T-cell (primary cell): ENCODE measurements around the gene JMJD8. TPM values are rescaled to one million over a fixed set of nuclear protein-coding genes. Genes with fewer than 3 reads are reported as not detected.

Experiments
- ATAC-seq, 4 experiments: fragments of 200-7000 bp in 3 of 4; fragments of 150-1000 bp in 1 of 4; cut with Tn5 transposase; replicated peaks in 1 of 4; 1 replicate in 3 of 4; 2 replicates in 1 of 4; pipeline ENCODE4 v1.10.0; 2021; ENCODE audit warnings: moderate library complexity in 3 of 4, mild to moderate bottlenecking in 2 of 4, moderate number of reproducible peaks in 1 of 4
- CTCF ChIA-PET, 2 donors: fragments of 300-600 bp; sonication (Branson Sonifier 250); formaldehyde crosslinking; loops; one replicate each; lab custom pipeline; 2022; ENCODE audit warnings: antibody characterized with exemption in 2 of 2; lab: Charles Lee
- POLR2A ChIA-PET, 2 donors: fragments of 300-600 bp; sonication (Branson Sonifier 250); formaldehyde crosslinking; loops; one replicate each; lab custom pipeline; 2022; ENCODE audit warnings: antibody characterized with exemption in 2 of 2; lab: Charles Lee
- DNase-seq, 35 experiments: peaks; one replicate each; pipeline versions ENCODE4 v3.0.0 to v3.0.0-alpha.2; 2013 to 2023
- H3K27ac ChIP-seq: one replicate; pipeline ENCODE4 v1.5.1; 2013; ENCODE audit warnings: low read length
- H3K27me3 ChIP-seq, 2 experiments: replicated peaks in 1 of 2; 1 replicate in 1 of 2; 2 replicates in 1 of 2; pipeline versions ENCODE4 v1.6.1 to v1.7.0; 2013; ENCODE audit warnings: low read length in 1 of 2, mixed read lengths in 1 of 2; ENCODE audit not compliant: control insufficient read depth in 2 of 2, insufficient read depth in 2 of 2; ENCODE audit errors: extremely low read depth in 1 of 2
- H3K36me3 ChIP-seq, 2 donors: 1 replicate in 1 of 2; 2 replicates in 1 of 2; pipeline versions ENCODE4 v1.6.1 to v1.7.0; 2013; ENCODE audit warnings: low read length in 1 of 2; ENCODE audit not compliant: control insufficient read depth in 2 of 2, insufficient read depth in 1 of 2; ENCODE audit errors: extremely low read depth in 1 of 2
- H3K4me1 ChIP-seq, 2 experiments: 1 replicate in 1 of 2; 2 replicates in 1 of 2; pipeline versions ENCODE4 v1.6.1 to v1.7.0; 2013; ENCODE audit warnings: low read length in 2 of 2, mixed read lengths in 1 of 2; ENCODE audit not compliant: insufficient read depth in 2 of 2, control insufficient read depth in 1 of 2; ENCODE audit errors: extremely low read depth in 1 of 2
- H3K4me3 ChIP-seq, 2 donors: 1 replicate in 1 of 2; 2 replicates in 1 of 2; pipeline versions ENCODE4 v1.5.1 to v1.7.0; 2013; ENCODE audit warnings: mild to moderate bottlenecking in 2 of 2, low read length in 1 of 2, moderate library complexity in 1 of 2; ENCODE audit not compliant: control insufficient read depth in 1 of 2; ENCODE audit errors: extremely low read depth in 1 of 2
- H3K9me3 ChIP-seq: 2 replicates; pipeline ENCODE4 v1.7.0; 2013
- H3K27ac Mint-ChIP-seq, 2 donors: one replicate each; pipeline ENCODE4 v1.8.0; 2020 to 2021; ENCODE audit warnings: mild to moderate bottlenecking in 2 of 2, mixed read lengths in 2 of 2
- H3K27me3 Mint-ChIP-seq, 2 donors: one replicate each; pipeline ENCODE4 v1.8.0; 2021 to 2022; ENCODE audit warnings: mixed read lengths in 2 of 2
- H3K36me3 Mint-ChIP-seq: one replicate; pipeline ENCODE4 v1.8.0; 2021; ENCODE audit warnings: mixed read lengths
- H3K4me1 Mint-ChIP-seq, 3 donors: one replicate each; pipeline ENCODE4 v1.8.0; 2020 to 2022; ENCODE audit warnings: mixed read lengths in 3 of 3, mild to moderate bottlenecking in 1 of 3
- H3K4me3 Mint-ChIP-seq, 3 donors: one replicate each; pipeline ENCODE4 v1.8.0; 2020 to 2022; ENCODE audit warnings: mild to moderate bottlenecking in 3 of 3, mixed read lengths in 3 of 3, moderate library complexity in 3 of 3
- H3K9me3 Mint-ChIP-seq, 3 donors: one replicate each; pipeline ENCODE4 v1.8.0; 2020 to 2022; ENCODE audit warnings: mixed read lengths in 3 of 3
- WGBS: methylation state at CpG from one replicate; pipeline ENCODE4 v1.1.5; 2013; ENCODE audit warnings: missing lambda C conversion rate; ENCODE audit not compliant: insufficient coverage; 5-methylcytosine and 5-hydroxymethylcytosine counted together
- total RNA-seq, 35 experiments: library from RNA in 6 of 35; stranded (reverse) in 6 of 35; fragments of 120-200 nt in 1 of 35; gene quantifications; one replicate each; pipeline versions ENCODE4 v1.2.1 to v1.2.4 and lab custom pipeline; 2013 to 2026

Gene JMJD8
- total RNA-seq, 5 donors from 2014 or later (not counting 1 experiment from before 2014, with no cell fraction given): 27.3 to 54.4 (median 49.1) TPM

DNA sequence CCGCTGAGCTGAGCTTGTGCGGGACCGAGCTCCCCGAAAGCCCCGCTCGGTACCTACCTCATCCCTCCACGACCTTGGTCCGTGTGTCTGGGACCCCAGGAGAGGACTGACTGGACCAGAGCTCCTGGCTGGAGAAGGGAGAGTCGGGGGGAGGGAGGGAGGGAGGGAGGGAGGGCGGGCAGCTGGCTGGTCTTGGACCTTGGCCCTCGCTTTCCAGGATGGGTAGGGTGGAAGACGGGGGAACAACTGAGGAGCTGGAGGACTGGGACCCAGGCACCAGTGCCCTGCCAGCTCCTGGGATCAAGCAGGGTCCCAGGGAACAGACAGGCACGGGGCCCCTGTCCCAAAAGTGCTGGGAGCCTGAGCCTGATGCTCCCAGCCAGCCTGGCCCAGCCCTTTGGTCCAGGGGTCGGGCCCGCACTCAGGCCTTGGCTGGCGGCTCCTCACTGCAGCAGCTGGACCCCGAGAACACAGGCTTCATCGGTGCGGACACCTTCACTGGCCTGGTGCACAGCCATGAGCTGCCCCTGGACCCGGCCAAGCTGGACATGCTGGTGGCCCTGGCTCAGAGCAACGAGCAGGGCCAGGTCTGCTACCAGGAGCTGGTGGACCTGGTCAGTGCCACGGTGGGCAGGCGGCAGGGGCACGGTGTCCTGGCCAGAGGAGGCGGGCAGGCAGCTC lies 8.1 kb downstream of the JMJD8 start:
- ChIA-PET CTCF (no interaction called here), POLR2A (interaction anchor here (0.6 kb wide), 2 partner anchors 19 to 1544 kb away, joined by 6 to 8 read pairs; no protein-coding TSS in a partner anchor)
- Mint-ChIP-seq H3K36me3 (peaks cover 6% of the 10 kb centered on the region), H3K9me3 (no peaks in the 10 kb centered on the region), H3K27ac (no peak overlapping the region), H3K4me1 (peaks cover 7 to 22% (median 21%) of the 10 kb centered on the region in 3 donors), H3K27me3 (peaks cover 0 to 6% of the 10 kb centered on the region in 2 donors), H3K4me3 (no peak overlapping the region)
- Histone ChIP-seq H3K27me3 (peaks cover 0 to 25% of the 10 kb centered on the region in 2 experiments), H3K27ac (no peak overlapping the region), H3K9me3 (no peaks in the 10 kb centered on the region), H3K4me3 (peak overlapping the region in 1 of 2 donors; percentile 23), H3K4me1 (peaks cover 0 to 47% of the 10 kb centered on the region in 2 experiments), H3K36me3 (peaks cover 10 to 18% of the 10 kb centered on the region in 2 donors)
- ATAC-seq (no peak), DNase-seq (no peak)
- WGBS: 88% methylated on average over 14 of the region's 25 CpGs

GRCh38 chr16:674968-675883 lies 8.9 kb downstream of the JMJD8 start, which contains the start of gene RHBDL1:
Gene RHBDL1, plus strand, starts transcription at chr16:675671. Its CDS starts 120 bp downstream, at chr16:675791.
- POLR2A ChIA-PET: interaction anchor here in 1 of 2 donors (0.6 kb wide), 1 partner anchor 1545 kb away, joined by 8 read pairs; no protein-coding TSS in a partner anchor
- Mint-ChIP-seq H3K36me3 (peaks cover 7% of the 10 kb centered on the region), H3K27me3 (peaks cover 0 to 6% of the 10 kb centered on the region in 2 donors), H3K4me1 (peaks cover 7 to 20% (median 19%) of the 10 kb centered on the region in 3 donors), H3K27ac (no peak within 1 kb of the TSS), H3K4me3 (peak within 1 kb of the TSS in 2 of 3 donors; percentile 45), H3K9me3 (no peaks in the 10 kb centered on the region)
- CTCF ChIA-PET: no interaction called here
- Histone ChIP-seq H3K9me3 (no peaks in the 10 kb centered on the region), H3K27me3 (peaks cover 0 to 25% of the 10 kb centered on the region in 2 experiments), H3K36me3 (peaks cover 14 to 26% of the 10 kb centered on the region in 2 donors), H3K4me3 (peak within 1 kb of the TSS in 1 of 2 donors; percentile 23), H3K4me1 (peaks cover 0 to 43% of the 10 kb centered on the region in 2 experiments), H3K27ac (no peak within 1 kb of the TSS)
- DNase-seq (peak in 1 of 35 experiments; percentile 37), ATAC-seq (no peak)
- 8% methylated on average over 61 of the region's 73 CpGs for WGBS

- no peak overlapping the region for H3K27ac ChIP-seq
- CTCF ChIA-PET: no interaction called here
- POLR2A ChIA-PET: no interaction called here
Observed at GRCh38 chr16:674214-674881, 9.8 kb downstream of the JMJD8 start.

DNA sequence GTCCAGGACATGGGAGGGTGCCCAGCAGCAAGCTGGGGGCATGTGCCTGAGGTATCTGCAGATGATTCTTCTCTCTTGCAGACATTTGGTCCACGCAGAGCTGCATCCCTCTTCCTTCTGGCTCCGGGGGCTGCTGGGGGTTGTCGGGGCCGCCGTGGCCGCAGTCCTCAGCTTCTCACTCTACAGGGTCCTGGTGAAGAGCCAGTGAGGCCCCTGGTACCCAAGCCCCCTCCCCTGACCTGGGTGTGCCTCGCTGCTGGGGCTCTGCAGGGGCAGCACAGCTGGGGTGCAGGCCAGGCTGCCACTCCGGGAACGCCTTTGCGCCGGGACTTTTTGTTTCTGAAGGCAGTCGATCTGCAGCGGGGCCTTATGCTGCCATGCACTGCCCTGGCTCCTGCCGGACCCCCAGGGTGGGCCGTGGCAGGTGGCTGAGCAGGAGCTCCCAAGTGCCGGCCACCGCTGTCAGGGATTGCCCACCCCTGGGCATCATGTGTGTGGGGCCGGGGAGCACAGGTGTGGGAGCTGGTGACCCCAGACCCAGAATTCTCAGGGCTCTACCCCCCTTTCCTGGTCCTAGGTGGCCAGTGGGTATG lies 10.6 kb downstream of the JMJD8 start:
- no peaks in the 10 kb centered on the region for H3K9me3 Mint-ChIP-seq
- POLR2A ChIA-PET: no interaction called here
- H3K4me1 Mint-ChIP-seq: peaks cover 0 to 20% (median 17%) of the 10 kb centered on the region in 3 donors

More at GRCh38 chr16:674214-674881, 9.8 kb downstream of the JMJD8 start:
- Mint-ChIP-seq H3K9me3 (no peaks in the 10 kb centered on the region), H3K27ac (no peak overlapping the region), H3K27me3 (peaks cover 0 to 6% of the 10 kb centered on the region in 2 donors), H3K36me3 (peaks cover 7% of the 10 kb centered on the region), H3K4me3 (no peak overlapping the region), H3K4me1 (peaks cover 6 to 21% (median 20%) of the 10 kb centered on the region in 3 donors)
- ATAC-seq: no peak
- no peaks in the 10 kb centered on the region for H3K9me3 ChIP-seq
- peaks cover 0 to 25% of the 10 kb centered on the region in 2 experiments for H3K27me3 ChIP-seq
- no peak overlapping the region for H3K4me3 ChIP-seq
- no peak for DNase-seq
- H3K36me3 ChIP-seq: peaks cover 14 to 35% of the 10 kb centered on the region in 2 donors
- H3K4me1 ChIP-seq: peaks cover 0 to 38% of the 10 kb centered on the region in 2 experiments
- 93% methylated on average over 22 of the region's 22 CpGs for WGBS

DNA sequence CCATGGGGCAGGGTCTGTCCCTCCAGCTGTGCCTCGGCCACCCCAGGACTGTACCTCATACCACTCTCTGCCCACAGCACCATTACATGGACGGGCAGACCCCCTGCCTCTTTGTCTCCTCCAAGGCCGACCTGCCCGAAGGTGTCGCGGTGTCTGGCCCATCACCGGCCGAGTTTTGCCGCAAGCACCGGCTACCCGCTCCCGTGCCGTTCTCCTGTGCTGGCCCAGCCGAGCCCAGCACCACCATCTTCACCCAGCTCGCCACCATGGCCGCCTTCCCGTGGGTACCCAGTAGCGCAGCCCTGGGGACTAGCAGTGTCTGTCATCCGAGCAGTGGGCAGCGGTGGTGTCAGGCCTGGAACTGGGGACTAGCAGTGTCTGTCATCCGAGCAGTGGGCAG lies 11.3 kb downstream of the JMJD8 start:
- Histone ChIP-seq H3K27ac (no peak overlapping the region), H3K9me3 (no peaks in the 10 kb centered on the region), H3K4me1 (peaks cover 0 to 41% of the 10 kb centered on the region in 2 experiments), H3K36me3 (peaks cover 14 to 39% of the 10 kb centered on the region in 2 donors), H3K27me3 (peaks cover 0 to 25% of the 10 kb centered on the region in 2 experiments), H3K4me3 (no peak overlapping the region)
- ChIA-PET POLR2A (no interaction called here), CTCF (interaction anchor here in 1 of 2 donors (0.6 kb wide), 1 partner anchor 708 kb away, joined by 4 read pairs; no protein-coding TSS in a partner anchor)
- Mint-ChIP-seq H3K9me3 (no peaks in the 10 kb centered on the region), H3K27ac (no peak overlapping the region), H3K4me1 (peaks cover 0 to 20% (median 17%) of the 10 kb centered on the region in 3 donors), H3K27me3 (peaks cover 0 to 6% of the 10 kb centered on the region in 2 donors), H3K36me3 (peaks cover 7% of the 10 kb centered on the region), H3K4me3 (peak overlapping the region in 1 of 3 donors; percentile 43)
- WGBS: 94% methylated on average over 19 of the region's 21 CpGs
- DNase-seq (no peak), ATAC-seq (no peak)

More for the DNA sequence above, 10.6 kb downstream of the JMJD8 start:
- ATAC-seq: no peak
- H3K4me1 ChIP-seq: peaks cover 0 to 40% of the 10 kb centered on the region in 2 experiments
- H3K27ac Mint-ChIP-seq: no peak overlapping the region
- no peaks in the 10 kb centered on the region for H3K9me3 ChIP-seq
- H3K4me3 ChIP-seq: no peak overlapping the region
- WGBS: 95% methylated on average over 15 of the region's 18 CpGs
- CTCF ChIA-PET: interaction anchor here in 1 of 2 donors (0.6 kb wide), 1 partner anchor 707 kb away, joined by 4 read pairs; no protein-coding TSS in a partner anchor
- H3K27me3 Mint-ChIP-seq: peaks cover 0 to 6% of the 10 kb centered on the region in 2 donors
- no peak overlapping the region for H3K4me3 Mint-ChIP-seq
- no peak for DNase-seq
- H3K27ac ChIP-seq: no peak overlapping the region
- H3K36me3 ChIP-seq: peaks cover 14 to 39% of the 10 kb centered on the region in 2 donors
- H3K36me3 Mint-ChIP-seq: peaks cover 7% of the 10 kb centered on the region
- H3K27me3 ChIP-seq: peaks cover 0 to 25% of the 10 kb centered on the region in 2 experiments
